Measurements from ENCODE around the gene DEPP1. TPM values are rescaled to one million over a fixed set of nuclear protein-coding genes. Genes with fewer than 3 reads are reported as not detected.
A peak's percentile ranks its signal among the peaks of the same experiment; 100 is the strongest.

The DEPP1 gene
- polyA plus RNA-seq, 2 of the 4 experiments (the other 2 are of a cell fraction) = 0.46 to 0.92 TPM

DNA sequence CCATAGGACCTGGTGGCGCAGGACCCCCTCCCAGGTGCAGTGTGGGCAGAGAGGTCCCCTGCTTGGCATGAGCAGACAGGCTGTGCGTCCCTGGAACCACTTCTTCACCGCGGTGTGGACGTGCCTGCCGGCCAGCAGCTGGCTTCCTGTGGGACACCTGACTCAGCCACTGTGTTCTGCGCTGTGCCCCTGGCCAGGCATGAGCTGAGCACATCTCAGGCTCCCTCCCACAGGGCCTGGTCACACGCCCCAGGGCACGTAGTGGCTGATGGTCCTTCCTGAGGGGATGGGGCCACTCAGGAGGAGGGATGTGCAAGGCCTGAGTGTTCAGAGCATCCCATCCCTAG lies 3.5 kb upstream of the DEPP1 start (continued):
- TF ChIP-seq JUNB (IDR thresholded peaks at IDR 0.05) (no peak), POLR2AphosphoS2 (conservative IDR thresholded peaks at IDR 0.05; ENCODE audit: low read length) (no peak), RARB (CRISPR knock-in tag; IDR thresholded peaks at IDR 0.05) (no peak), SREBF2 (IDR thresholded peaks at IDR 0.05) (no peak)
- TF ChIP-seq, protein P1, sequence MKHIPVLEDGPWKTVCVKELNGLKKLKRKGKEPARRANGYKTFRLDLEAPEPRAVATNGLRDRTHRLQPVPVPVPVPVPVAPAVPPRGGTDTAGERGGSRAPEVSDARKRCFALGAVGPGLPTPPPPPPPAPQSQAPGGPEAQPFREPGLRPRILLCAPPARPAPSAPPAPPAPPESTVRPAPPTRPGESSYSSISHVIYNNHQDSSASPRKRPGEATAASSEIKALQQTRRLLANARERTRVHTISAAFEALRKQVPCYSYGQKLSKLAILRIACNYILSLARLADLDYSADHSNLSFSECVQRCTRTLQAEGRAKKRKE (CRISPR knock-in tag; IDR thresholded peaks at IDR 0.05; ENCODE audit: low read depth) = no peak

DNA sequence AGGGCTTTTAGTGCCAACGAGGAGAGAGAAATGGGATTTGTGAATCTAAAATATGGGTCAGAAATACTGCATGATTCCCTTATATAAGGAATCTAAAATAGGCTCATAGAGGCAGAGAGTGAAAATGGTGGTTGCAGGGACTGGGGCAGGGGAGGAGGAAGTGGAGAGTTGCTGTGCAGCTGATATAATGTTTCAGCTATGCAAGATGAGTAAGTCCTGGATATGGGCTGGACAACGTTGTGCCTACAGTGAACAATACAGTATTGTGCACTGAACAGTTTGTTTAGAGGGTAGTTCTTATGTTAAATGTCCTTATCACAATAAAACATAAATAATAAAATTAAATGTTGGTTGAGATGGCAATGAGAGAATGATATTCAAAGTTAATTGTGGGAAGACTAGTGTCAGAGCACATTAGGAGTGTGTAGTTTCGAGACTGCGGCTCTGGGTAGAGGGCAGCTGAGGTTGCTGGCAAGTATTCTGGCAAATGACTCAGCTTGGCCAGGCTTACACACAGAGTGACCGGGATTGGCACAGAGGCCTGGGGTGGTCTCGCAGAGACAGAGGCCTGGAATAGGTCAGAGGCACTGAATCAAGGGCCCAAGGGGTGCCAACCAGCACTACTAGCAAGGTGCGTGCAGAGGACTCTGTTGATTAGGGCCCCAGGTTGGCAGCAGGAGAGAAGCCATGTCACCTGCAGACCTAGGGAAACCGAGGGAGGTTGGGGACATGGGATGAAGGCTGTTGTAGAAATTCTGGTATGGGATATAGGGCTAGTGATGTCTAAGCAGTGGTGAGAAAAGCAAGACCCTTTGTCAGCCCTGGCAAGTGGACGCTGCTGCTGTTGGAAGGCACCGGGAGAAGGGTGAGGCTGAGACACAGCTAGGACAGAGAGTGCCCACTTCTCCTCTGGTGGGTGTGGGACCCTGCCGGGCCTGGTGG lies 2.8 kb upstream of the DEPP1 start:
- H3K4me2 ChIP-seq = peak overlapping the region; percentile 59
- DNase-seq (ENCODE audit: low read depth in 1 of 2, low spot score in 1 of 2) (peak; percentile 63 to 79), ATAC-seq (peak; percentile 84 to 89), FAIRE-seq (no peak)
- H3K4me3 ChIP-seq = no peak overlapping the region
- CTCF ChIA-PET = interaction anchor here (0.8 to 9.7 kb wide), 11 partner anchors 8 to 117 kb away, joined by 3 to 69 read pairs (median 4); no protein-coding TSS in a partner anchor
- peaks cover 58% of the 10 kb centered on the region for H3K4me1 ChIP-seq
- 49% methylated on average over 11 of the region's 11 CpGs for WGBS (ENCODE audit: missing lambda C conversion rate)
- H3K9me3 ChIP-seq = no peaks in the 10 kb centered on the region
- H3K27ac ChIP-seq = peak overlapping the region; percentile 82 to 92
- TF ChIP-seq JUN (IDR thresholded peaks at IDR 0.05) (peak in 1 of 2 experiments; percentile 34; a peak in 1 of 5 replicates), HDAC2 (IDR thresholded peaks at IDR 0.05) (no peak), HOXB5 (CRISPR knock-in tag; IDR thresholded peaks at IDR 0.05) (no peak), FOSL2 (IDR thresholded peaks at IDR 0.05) (no peak; the same call in 1 of the 2 replicates), FOSL2 (CRISPR knock-in tag; IDR thresholded peaks at IDR 0.05) (peak; percentile 71), GATA3 (IDR thresholded peaks at IDR 0.05; ENCODE audit: borderline replicate concordance) (no peak), SREBF2 (IDR thresholded peaks at IDR 0.05) (no peak), ZSCAN20 (CRISPR knock-in tag; IDR thresholded peaks at IDR 0.05) (no peak), SMC3 (IDR thresholded peaks at IDR 0.05) (no peak), FOSB (CRISPR knock-in tag; IDR thresholded peaks at IDR 0.05) (no peak), RAD21 (conservative IDR thresholded peaks at IDR 0.05 in 1 of 2, IDR thresholded peaks at IDR 0.05 in 1 of 2) (no peak), HOXB13 (CRISPR knock-in tag; IDR thresholded peaks at IDR 0.05; ENCODE audit: low read depth) (0 out of 2 replicates have a peak, but pooled peaks have one; percentile 12), CHD2 (IDR thresholded peaks at IDR 0.05; ENCODE audit: low read length, partially characterized antibody) (no peak), CBX8 (IDR thresholded peaks at IDR 0.05) (no peak), JUNB (IDR thresholded peaks at IDR 0.05) (peak; percentile 41)
- TF ChIP-seq, protein P2, sequence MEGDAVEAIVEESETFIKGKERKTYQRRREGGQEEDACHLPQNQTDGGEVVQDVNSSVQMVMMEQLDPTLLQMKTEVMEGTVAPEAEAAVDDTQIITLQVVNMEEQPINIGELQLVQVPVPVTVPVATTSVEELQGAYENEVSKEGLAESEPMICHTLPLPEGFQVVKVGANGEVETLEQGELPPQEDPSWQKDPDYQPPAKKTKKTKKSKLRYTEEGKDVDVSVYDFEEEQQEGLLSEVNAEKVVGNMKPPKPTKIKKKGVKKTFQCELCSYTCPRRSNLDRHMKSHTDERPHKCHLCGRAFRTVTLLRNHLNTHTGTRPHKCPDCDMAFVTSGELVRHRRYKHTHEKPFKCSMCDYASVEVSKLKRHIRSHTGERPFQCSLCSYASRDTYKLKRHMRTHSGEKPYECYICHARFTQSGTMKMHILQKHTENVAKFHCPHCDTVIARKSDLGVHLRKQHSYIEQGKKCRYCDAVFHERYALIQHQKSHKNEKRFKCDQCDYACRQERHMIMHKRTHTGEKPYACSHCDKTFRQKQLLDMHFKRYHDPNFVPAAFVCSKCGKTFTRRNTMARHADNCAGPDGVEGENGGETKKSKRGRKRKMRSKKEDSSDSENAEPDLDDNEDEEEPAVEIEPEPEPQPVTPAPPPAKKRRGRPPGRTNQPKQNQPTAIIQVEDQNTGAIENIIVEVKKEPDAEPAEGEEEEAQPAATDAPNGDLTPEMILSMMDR (IDR thresholded peaks at IDR 0.05) = no peak
- POLR2A ChIA-PET = interaction anchor here (0.6 kb wide), 1 partner anchor 28 kb away, joined by 3 read pairs; no protein-coding TSS in a partner anchor

DNA sequence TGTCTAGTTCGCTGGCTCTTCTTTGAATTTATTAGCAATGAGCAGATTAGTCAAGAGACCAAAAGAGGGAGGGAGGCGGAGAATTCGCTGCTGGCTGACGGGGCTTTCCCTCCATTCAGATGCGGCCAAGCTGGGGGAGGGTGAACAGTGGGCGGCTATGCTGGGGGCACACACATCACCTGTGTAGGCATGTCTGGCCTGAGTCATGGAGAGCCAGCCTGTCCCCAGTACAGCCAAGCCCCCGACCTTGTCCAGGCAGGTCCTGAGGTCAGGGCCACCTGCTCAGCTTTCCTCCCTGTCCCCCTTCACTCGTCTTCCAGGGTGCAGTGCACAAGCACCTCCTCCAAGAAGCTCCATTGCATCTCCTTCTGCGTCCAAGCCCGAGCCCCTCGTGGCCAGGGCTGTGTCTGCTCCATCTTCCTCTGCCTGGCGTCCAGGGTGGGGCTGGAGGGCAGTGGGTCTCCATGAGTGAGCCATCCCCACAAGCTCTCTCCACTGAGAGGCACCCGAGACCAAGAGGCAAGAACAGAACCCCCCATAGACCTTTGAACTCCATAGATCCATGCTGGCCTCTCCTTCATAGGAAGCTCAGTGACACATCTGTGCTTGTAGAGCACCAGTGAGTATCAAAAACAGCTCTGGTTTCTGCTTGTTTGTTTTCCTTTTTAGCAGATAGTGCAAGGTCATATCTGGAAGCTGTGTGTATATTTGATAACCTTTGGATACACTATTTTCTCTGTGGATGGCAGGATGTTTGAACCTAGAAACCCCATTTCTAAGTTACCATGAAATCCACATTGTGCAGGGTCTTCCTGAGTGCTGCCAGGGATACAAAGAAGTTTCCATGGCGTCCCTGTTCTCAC lies 1.9 kb upstream of the DEPP1 start:
- POLR2A ChIA-PET = interaction anchor here (0.6 kb wide), 1 partner anchor 27 kb away, joined by 3 read pairs; no protein-coding TSS in a partner anchor
- Histone ChIP-seq H3K4me1 (peaks cover 63% of the 10 kb centered on the region), H3K4me2 (peak overlapping the region; percentile 59), H3K9me3 (no peaks in the 10 kb centered on the region), H3K27ac (peak overlapping the region; percentile 82 to 92), H3K4me3 (no peak overlapping the region)
- FAIRE-seq = no peak
- CTCF ChIA-PET = interaction anchor here (0.8 to 9.7 kb wide), 10 partner anchors 9 to 116 kb away, joined by 3 to 69 read pairs (median 4); no protein-coding TSS in a partner anchor
- 82% methylated on average over 13 of the region's 14 CpGs for WGBS (ENCODE audit: missing lambda C conversion rate)
- DNase-seq (ENCODE audit: low read depth in 1 of 2, low spot score in 1 of 2) = no peak
- no peak for ATAC-seq
- no peak for TF ChIP-seq HDAC2 (IDR thresholded peaks at IDR 0.05)
- no peak for TF ChIP-seq POLR2AphosphoS2 (conservative IDR thresholded peaks at IDR 0.05; ENCODE audit: low read length)
- TF ChIP-seq ZSCAN20 (CRISPR knock-in tag; IDR thresholded peaks at IDR 0.05) = no peak
- no peak for TF ChIP-seq PHF8 (IDR thresholded peaks at IDR 0.05; ENCODE audit: borderline replicate concordance, low read depth)
- no peak for TF ChIP-seq CBX8 (IDR thresholded peaks at IDR 0.05)
- TF ChIP-seq, protein P3, sequence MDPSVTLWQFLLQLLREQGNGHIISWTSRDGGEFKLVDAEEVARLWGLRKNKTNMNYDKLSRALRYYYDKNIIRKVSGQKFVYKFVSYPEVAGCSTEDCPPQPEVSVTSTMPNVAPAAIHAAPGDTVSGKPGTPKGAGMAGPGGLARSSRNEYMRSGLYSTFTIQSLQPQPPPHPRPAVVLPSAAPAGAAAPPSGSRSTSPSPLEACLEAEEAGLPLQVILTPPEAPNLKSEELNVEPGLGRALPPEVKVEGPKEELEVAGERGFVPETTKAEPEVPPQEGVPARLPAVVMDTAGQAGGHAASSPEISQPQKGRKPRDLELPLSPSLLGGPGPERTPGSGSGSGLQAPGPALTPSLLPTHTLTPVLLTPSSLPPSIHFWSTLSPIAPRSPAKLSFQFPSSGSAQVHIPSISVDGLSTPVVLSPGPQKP (IDR thresholded peaks at IDR 0.05; ENCODE audit: low read depth, low read length) = no peak
- TF ChIP-seq, protein P4, sequence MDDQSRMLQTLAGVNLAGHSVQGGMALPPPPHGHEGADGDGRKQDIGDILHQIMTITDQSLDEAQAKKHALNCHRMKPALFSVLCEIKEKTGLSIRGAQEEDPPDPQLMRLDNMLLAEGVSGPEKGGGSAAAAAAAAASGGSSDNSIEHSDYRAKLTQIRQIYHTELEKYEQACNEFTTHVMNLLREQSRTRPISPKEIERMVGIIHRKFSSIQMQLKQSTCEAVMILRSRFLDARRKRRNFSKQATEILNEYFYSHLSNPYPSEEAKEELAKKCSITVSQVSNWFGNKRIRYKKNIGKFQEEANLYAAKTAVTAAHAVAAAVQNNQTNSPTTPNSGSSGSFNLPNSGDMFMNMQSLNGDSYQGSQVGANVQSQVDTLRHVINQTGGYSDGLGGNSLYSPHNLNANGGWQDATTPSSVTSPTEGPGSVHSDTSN (IDR thresholded peaks at IDR 0.05) = no peak
- TF ChIP-seq CHD4 (IDR thresholded peaks at IDR 0.05; ENCODE audit: borderline replicate concordance) = no peak
- no peak for TF ChIP-seq MAFK (IDR thresholded peaks at IDR 0.05; ENCODE audit: partially characterized antibody)
- no peak for TF ChIP-seq FOSB (CRISPR knock-in tag; IDR thresholded peaks at IDR 0.05)
- no peak for TF ChIP-seq RCOR1 (IDR thresholded peaks at IDR 0.05; ENCODE audit: low read depth, low read length)
- no peak for TF ChIP-seq KDM5A (IDR thresholded peaks at IDR 0.05)
- no peak for TF ChIP-seq RFX5 (IDR thresholded peaks at IDR 0.05)
- TF ChIP-seq CEBPB (IDR thresholded peaks at IDR 0.05) = no peak
- TF ChIP-seq ZC3H11A (IDR thresholded peaks at IDR 0.05) = no peak
